ENCODE measurements around the gene GNAS-AS1. TPM values are rescaled to one million over a fixed set of nuclear protein-coding genes. Genes with fewer than 3 reads are reported as not detected.

The GNAS-AS1 gene
- total and polyA plus RNA-seq, 2 experiments from 2014 or later: 12.3 to 15.0 TPM

DNA sequence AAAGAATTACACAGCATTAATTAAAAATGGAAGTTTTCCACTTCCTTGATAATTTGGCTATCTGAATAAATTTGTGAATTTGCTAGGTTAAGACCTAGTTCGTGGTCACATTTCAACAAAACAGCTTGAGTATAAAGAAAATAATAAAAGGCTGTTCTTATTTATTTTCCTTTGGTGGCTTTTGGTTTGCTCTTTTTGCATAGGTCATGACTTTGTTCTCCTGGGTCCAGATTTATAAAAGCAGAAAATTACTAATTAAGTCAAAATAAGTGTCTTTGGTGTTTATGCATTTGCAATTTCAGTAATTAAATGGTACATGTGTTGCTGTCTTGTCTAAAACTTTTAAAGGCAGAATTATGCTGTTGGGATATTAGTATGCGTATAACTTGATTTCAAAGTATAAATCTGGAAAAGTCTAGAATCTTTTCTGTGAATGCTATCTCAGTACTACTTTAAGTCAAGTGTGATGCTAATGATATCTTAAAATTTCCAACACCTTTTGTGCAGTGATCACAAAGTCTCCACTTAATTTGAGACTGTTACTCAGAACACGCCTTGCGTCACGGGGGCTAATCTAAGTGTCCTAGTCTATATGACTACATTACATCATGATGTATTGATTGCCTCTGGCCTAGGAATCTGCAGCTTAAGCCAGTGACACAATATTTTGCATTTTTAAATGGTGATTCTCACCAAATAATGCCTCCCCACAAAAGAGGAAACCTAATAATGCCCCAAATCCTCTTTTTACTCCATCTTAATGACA is 42.8 kb upstream of the GNAS-AS1 start:
- Histone ChIP-seq H3K9me2 (ENCODE audit: insufficient read depth) (no peaks in the 10 kb centered on the region), H3K36me3 (ENCODE audit: insufficient read depth) (no peaks in the 10 kb centered on the region), H3K27ac (ENCODE audit: low read depth) (no peak overlapping the region), H3K4me2 (peak overlapping the region; percentile 62), H2AFZ (no peak overlapping the region), H3K4me3 (peak overlapping the region; percentile 83), H3K27me3 (ENCODE audit: insufficient read depth) (peaks cover 8% of the 10 kb centered on the region), H3K79me2 (replicated peaks; ENCODE audit: insufficient read depth) (peaks cover 64% of the 10 kb centered on the region), H4K20me1 (replicated peaks; ENCODE audit: insufficient read depth) (peaks cover 22% of the 10 kb centered on the region), H3F3A (replicated peaks; ENCODE audit: low read depth) (no peaks in the 10 kb centered on the region), H3K4me1 (ENCODE audit: insufficient read depth) (peaks cover 55% of the 10 kb centered on the region)
- Mint-ChIP-seq H3K4me1 (peaks cover 52% of the 10 kb centered on the region), H3K9me3 (no peaks in the 10 kb centered on the region; the same call in 2 of the 3 replicates), H3K27ac (peak overlapping the region; percentile 65; the same call in 1 of the 2 replicates), H3K4me3 (peak overlapping the region; percentile 95), H3K36me3 (ENCODE audit: low read depth) (peaks cover 43% of the 10 kb centered on the region), H3K27me3 (ENCODE audit: insufficient read depth, low read depth, poor library complexity) (peaks cover 19% of the 10 kb centered on the region)
- TF ChIP-seq STAT1 (IDR thresholded peaks at IDR 0.05; ENCODE audit: unreplicated experiment) (no peak), JUNB (IDR thresholded peaks at IDR 0.05; ENCODE audit: unreplicated experiment) (no peak), ZNF331 (CRISPR knock-in tag; IDR thresholded peaks at IDR 0.05; ENCODE audit: low read depth) (no peak), NANOG (IDR thresholded peaks at IDR 0.05; ENCODE audit: borderline replicate concordance) (no peak), EZH2 (IDR thresholded peaks at IDR 0.05; ENCODE audit: low read depth, unreplicated experiment) (no peak), CREB1 (CRISPR knock-in tag; IDR thresholded peaks at IDR 0.05; ENCODE audit: low read depth) (no peak), POLR2AphosphoS5 (IDR thresholded peaks at IDR 0.05; ENCODE audit: low read depth) (no peak), EZH2phosphoT487 (IDR thresholded peaks at IDR 0.05; ENCODE audit: unreplicated experiment) (no peak), ZNF114 (CRISPR knock-in tag; IDR thresholded peaks at IDR 0.05) (no peak)
- TF ChIP-seq, protein P1, sequence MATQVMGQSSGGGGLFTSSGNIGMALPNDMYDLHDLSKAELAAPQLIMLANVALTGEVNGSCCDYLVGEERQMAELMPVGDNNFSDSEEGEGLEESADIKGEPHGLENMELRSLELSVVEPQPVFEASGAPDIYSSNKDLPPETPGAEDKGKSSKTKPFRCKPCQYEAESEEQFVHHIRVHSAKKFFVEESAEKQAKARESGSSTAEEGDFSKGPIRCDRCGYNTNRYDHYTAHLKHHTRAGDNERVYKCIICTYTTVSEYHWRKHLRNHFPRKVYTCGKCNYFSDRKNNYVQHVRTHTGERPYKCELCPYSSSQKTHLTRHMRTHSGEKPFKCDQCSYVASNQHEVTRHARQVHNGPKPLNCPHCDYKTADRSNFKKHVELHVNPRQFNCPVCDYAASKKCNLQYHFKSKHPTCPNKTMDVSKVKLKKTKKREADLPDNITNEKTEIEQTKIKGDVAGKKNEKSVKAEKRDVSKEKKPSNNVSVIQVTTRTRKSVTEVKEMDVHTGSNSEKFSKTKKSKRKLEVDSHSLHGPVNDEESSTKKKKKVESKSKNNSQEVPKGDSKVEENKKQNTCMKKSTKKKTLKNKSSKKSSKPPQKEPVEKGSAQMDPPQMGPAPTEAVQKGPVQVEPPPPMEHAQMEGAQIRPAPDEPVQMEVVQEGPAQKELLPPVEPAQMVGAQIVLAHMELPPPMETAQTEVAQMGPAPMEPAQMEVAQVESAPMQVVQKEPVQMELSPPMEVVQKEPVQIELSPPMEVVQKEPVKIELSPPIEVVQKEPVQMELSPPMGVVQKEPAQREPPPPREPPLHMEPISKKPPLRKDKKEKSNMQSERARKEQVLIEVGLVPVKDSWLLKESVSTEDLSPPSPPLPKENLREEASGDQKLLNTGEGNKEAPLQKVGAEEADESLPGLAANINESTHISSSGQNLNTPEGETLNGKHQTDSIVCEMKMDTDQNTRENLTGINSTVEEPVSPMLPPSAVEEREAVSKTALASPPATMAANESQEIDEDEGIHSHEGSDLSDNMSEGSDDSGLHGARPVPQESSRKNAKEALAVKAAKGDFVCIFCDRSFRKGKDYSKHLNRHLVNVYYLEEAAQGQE (IDR thresholded peaks at IDR 0.05; ENCODE audit: unreplicated experiment): no peak
- TF ChIP-seq, protein P2, sequence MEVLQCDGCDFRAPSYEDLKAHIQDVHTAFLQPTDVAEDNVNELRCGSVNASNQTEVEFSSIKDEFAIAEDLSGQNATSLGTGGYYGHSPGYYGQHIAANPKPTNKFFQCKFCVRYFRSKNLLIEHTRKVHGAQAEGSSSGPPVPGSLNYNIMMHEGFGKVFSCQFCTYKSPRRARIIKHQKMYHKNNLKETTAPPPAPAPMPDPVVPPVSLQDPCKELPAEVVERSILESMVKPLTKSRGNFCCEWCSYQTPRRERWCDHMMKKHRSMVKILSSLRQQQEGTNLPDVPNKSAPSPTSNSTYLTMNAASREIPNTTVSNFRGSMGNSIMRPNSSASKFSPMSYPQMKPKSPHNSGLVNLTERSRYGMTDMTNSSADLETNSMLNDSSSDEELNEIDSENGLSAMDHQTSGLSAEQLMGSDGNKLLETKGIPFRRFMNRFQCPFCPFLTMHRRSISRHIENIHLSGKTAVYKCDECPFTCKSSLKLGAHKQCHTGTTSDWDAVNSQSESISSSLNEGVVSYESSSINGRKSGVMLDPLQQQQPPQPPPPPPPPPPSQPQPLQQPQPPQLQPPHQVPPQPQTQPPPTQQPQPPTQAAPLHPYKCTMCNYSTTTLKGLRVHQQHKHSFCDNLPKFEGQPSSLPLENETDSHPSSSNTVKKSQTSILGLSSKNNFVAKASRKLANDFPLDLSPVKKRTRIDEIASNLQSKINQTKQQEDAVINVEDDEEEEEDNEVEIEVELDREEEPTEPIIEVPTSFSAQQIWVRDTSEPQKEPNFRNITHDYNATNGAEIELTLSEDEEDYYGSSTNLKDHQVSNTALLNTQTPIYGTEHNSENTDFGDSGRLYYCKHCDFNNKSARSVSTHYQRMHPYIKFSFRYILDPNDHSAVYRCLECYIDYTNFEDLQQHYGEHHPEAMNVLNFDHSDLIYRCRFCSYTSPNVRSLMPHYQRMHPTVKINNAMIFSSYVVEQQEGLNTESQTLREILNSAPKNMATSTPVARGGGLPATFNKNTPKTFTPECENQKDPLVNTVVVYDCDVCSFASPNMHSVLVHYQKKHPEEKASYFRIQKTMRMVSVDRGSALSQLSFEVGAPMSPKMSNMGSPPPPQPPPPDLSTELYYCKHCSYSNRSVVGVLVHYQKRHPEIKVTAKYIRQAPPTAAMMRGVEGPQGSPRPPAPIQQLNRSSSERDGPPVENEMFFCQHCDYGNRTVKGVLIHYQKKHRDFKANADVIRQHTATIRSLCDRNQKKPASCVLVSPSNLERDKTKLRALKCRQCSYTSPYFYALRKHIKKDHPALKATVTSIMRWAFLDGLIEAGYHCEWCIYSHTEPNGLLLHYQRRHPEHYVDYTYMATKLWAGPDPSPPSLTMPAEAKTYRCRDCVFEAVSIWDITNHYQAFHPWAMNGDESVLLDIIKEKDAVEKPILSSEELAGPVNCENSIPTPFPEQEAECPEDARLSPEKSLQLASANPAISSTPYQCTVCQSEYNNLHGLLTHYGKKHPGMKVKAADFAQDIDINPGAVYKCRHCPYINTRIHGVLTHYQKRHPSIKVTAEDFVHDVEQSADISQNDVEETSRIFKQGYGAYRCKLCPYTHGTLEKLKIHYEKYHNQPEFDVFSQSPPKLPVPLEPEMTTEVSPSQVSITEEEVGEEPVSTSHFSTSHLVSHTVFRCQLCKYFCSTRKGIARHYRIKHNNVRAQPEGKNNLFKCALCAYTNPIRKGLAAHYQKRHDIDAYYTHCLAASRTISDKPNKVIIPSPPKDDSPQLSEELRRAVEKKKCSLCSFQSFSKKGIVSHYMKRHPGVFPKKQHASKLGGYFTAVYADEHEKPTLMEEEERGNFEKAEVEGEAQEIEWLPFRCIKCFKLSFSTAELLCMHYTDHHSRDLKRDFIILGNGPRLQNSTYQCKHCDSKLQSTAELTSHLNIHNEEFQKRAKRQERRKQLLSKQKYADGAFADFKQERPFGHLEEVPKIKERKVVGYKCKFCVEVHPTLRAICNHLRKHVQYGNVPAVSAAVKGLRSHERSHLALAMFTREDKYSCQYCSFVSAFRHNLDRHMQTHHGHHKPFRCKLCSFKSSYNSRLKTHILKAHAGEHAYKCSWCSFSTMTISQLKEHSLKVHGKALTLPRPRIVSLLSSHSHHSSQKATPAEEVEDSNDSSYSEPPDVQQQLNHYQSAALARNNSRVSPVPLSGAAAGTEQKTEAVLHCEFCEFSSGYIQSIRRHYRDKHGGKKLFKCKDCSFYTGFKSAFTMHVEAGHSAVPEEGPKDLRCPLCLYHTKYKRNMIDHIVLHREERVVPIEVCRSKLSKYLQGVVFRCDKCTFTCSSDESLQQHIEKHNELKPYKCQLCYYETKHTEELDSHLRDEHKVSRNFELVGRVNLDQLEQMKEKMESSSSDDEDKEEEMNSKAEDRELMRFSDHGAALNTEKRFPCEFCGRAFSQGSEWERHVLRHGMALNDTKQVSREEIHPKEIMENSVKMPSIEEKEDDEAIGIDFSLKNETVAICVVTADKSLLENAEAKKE (CRISPR knock-in tag; IDR thresholded peaks at IDR 0.05): no peak
- TF ChIP-seq, protein P3, sequence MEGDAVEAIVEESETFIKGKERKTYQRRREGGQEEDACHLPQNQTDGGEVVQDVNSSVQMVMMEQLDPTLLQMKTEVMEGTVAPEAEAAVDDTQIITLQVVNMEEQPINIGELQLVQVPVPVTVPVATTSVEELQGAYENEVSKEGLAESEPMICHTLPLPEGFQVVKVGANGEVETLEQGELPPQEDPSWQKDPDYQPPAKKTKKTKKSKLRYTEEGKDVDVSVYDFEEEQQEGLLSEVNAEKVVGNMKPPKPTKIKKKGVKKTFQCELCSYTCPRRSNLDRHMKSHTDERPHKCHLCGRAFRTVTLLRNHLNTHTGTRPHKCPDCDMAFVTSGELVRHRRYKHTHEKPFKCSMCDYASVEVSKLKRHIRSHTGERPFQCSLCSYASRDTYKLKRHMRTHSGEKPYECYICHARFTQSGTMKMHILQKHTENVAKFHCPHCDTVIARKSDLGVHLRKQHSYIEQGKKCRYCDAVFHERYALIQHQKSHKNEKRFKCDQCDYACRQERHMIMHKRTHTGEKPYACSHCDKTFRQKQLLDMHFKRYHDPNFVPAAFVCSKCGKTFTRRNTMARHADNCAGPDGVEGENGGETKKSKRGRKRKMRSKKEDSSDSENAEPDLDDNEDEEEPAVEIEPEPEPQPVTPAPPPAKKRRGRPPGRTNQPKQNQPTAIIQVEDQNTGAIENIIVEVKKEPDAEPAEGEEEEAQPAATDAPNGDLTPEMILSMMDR (conservative IDR thresholded peaks at IDR 0.05; ENCODE audit: low read depth in 2 of 2): no peak
- TF ChIP-seq, protein P4, sequence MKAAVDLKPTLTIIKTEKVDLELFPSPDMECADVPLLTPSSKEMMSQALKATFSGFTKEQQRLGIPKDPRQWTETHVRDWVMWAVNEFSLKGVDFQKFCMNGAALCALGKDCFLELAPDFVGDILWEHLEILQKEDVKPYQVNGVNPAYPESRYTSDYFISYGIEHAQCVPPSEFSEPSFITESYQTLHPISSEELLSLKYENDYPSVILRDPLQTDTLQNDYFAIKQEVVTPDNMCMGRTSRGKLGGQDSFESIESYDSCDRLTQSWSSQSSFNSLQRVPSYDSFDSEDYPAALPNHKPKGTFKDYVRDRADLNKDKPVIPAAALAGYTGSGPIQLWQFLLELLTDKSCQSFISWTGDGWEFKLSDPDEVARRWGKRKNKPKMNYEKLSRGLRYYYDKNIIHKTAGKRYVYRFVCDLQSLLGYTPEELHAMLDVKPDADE (IDR thresholded peaks at IDR 0.05): no peak
- ATAC-seq (no peak), DNase-seq (ENCODE audit: low spot score) (no peak)
